Measurements from ENCODE around the gene KCNK3. TPM values are rescaled to one million over a fixed set of nuclear protein-coding genes. Genes with fewer than 3 reads are reported as not detected.

Gene KCNK3
- total and polyA plus RNA-seq, 2 of the 13 experiments (the other 11 are each of a cell fraction or from before 2014, with no cell fraction given): not detected

GRCh38 chr2:26735883-26736588 lies 43.5 kb downstream of the KCNK3 start (continued):
- TF ChIP-seq TERF1 (CRISPR knock-in tag; IDR thresholded peaks at IDR 0.05) (no peak), SYNCRIP (IDR thresholded peaks at IDR 0.05; ENCODE audit: insufficient read depth, low read depth, low read length) (no peak), DR1 (CRISPR knock-in tag; IDR thresholded peaks at IDR 0.05) (no peak), ZSCAN12 (CRISPR knock-in tag; IDR thresholded peaks at IDR 0.05) (no peak), THAP7 (CRISPR knock-in tag; IDR thresholded peaks at IDR 0.05) (no peak), PAX8 (CRISPR knock-in tag; IDR thresholded peaks at IDR 0.05; ENCODE audit: borderline replicate concordance) (no peak), PRDM10 (CRISPR knock-in tag; IDR thresholded peaks at IDR 0.05; ENCODE audit: low read depth) (no peak), ZNF574 (CRISPR knock-in tag; IDR thresholded peaks at IDR 0.05) (no peak), ZNF326 (CRISPR knock-in tag; IDR thresholded peaks at IDR 0.05; ENCODE audit: borderline replicate concordance) (no peak), RARA (CRISPR knock-in tag; IDR thresholded peaks at IDR 0.05) (peak; percentile 99), KLF16 (CRISPR knock-in tag; IDR thresholded peaks at IDR 0.05) (no peak), ATM (IDR thresholded peaks at IDR 0.05; ENCODE audit: borderline replicate concordance) (no peak), ZBTB7B (CRISPR knock-in tag; IDR thresholded peaks at IDR 0.05) (peak; percentile 53; the same call in 1 of the 2 replicates), TCF7 (IDR thresholded peaks at IDR 0.05; ENCODE audit: low read depth) (0 out of 2 replicates have a peak, but pooled peaks have one; percentile 35), ZNF331 (CRISPR knock-in tag; IDR thresholded peaks at IDR 0.05) (no peak), REXO4 (CRISPR knock-in tag; IDR thresholded peaks at IDR 0.05; ENCODE audit: borderline replicate concordance) (no peak), SNAPC5 (CRISPR knock-in tag; IDR thresholded peaks at IDR 0.05; ENCODE audit: borderline replicate concordance) (no peak), ELF1 (CRISPR knock-in tag; IDR thresholded peaks at IDR 0.05) (no peak), KDM1A (CRISPR knock-in tag; IDR thresholded peaks at IDR 0.05) (no peak; the same call in 1 of the 2 replicates), FOXK1 (CRISPR knock-in tag; IDR thresholded peaks at IDR 0.05; ENCODE audit: borderline replicate concordance, low read depth) (peak; percentile 63; the same call in 1 of the 2 replicates), STAT5B (CRISPR knock-in tag; IDR thresholded peaks at IDR 0.05) (no peak), ZSCAN20 (CRISPR knock-in tag; IDR thresholded peaks at IDR 0.05; ENCODE audit: borderline replicate concordance) (no peak)

Measured in HepG2 (cell line).